ENCODE data around the gene CDK19. TPM values are rescaled to one million over a fixed set of nuclear protein-coding genes. Genes with fewer than 3 reads are reported as not detected.

The CDK19 gene
- total RNA-seq, 5 donors from 2014 or later (not counting 1 experiment from before 2014, with no cell fraction given): 11.4 to 16.1 (median 14.2) TPM

- Mint-ChIP-seq H3K36me3 (peaks cover 24% of the 10 kb centered on the region), H3K4me3 (no peak overlapping the region), H3K27ac (no peak overlapping the region), H3K27me3 (no peaks in the 10 kb centered on the region), H3K9me3 (no peaks in the 10 kb centered on the region), H3K4me1 (peaks cover 0 to 2% (median 0%) of the 10 kb centered on the region in 3 donors)
- Histone ChIP-seq H3K4me3 (ENCODE audit: control insufficient read depth in 1 of 2, extremely low read depth in 1 of 2, low read length in 1 of 2) (no peak overlapping the region), H3K4me1 (ENCODE audit: control insufficient read depth in 1 of 2, extremely low read depth in 1 of 2, insufficient read depth in 2 of 2, low read length in 2 of 2) (no peaks in the 10 kb centered on the region), H3K9me3 (no peaks in the 10 kb centered on the region), H3K36me3 (ENCODE audit: control insufficient read depth in 2 of 2, extremely low read depth in 1 of 2, insufficient read depth in 1 of 2, low read length in 1 of 2) (no peaks in the 10 kb centered on the region), H3K27ac (ENCODE audit: low read length) (no peak overlapping the region), H3K27me3 (replicated peaks in 1 of 2; ENCODE audit: control insufficient read depth in 2 of 2, extremely low read depth in 1 of 2, insufficient read depth in 2 of 2, low read length in 1 of 2) (no peaks in the 10 kb centered on the region)
- CTCF ChIA-PET: no interaction called here
- POLR2A ChIA-PET: no interaction called here
- DNase-seq: no peak
- ATAC-seq (replicated peaks in 1 of 4): no peak
- WGBS (ENCODE audit: insufficient coverage): no CpG with 5 or more reads among the region's 3 CpGs
Observed at GRCh38 chr6:110712238-110712637, 103.0 kb downstream of the CDK19 start.

GRCh38 chr6:110710115-110710514 is 105.2 kb downstream of the CDK19 start:
- POLR2A ChIA-PET: no interaction called here
- WGBS (ENCODE audit: insufficient coverage): no CpG with 5 or more reads among the region's 3 CpGs
- DNase-seq: no peak
- Mint-ChIP-seq H3K4me1 (peaks cover 0 to 2% (median 0%) of the 10 kb centered on the region in 3 donors), H3K9me3 (no peaks in the 10 kb centered on the region), H3K27ac (no peak overlapping the region), H3K36me3 (peaks cover 29% of the 10 kb centered on the region), H3K4me3 (no peak overlapping the region), H3K27me3 (no peaks in the 10 kb centered on the region)
- Histone ChIP-seq H3K9me3 (no peaks in the 10 kb centered on the region), H3K4me1 (ENCODE audit: control insufficient read depth in 1 of 2, extremely low read depth in 1 of 2, insufficient read depth in 2 of 2, low read length in 2 of 2) (no peaks in the 10 kb centered on the region), H3K27ac (ENCODE audit: low read length) (no peak overlapping the region), H3K4me3 (ENCODE audit: control insufficient read depth in 1 of 2, extremely low read depth in 1 of 2, low read length in 1 of 2) (no peak overlapping the region), H3K36me3 (ENCODE audit: control insufficient read depth in 2 of 2, extremely low read depth in 1 of 2, insufficient read depth in 1 of 2, low read length in 1 of 2) (no peaks in the 10 kb centered on the region), H3K27me3 (replicated peaks in 1 of 2; ENCODE audit: control insufficient read depth in 2 of 2, extremely low read depth in 1 of 2, insufficient read depth in 2 of 2, low read length in 1 of 2) (no peaks in the 10 kb centered on the region)
- CTCF ChIA-PET: interaction anchor here in 1 of 2 donors (0.5 kb wide), 1 partner anchor 1083 kb away, joined by 5 read pairs; no protein-coding TSS in a partner anchor
- ATAC-seq (replicated peaks in 1 of 4): no peak

GRCh38 chr6:110708295-110708950 is 106.8 kb downstream of the CDK19 start:
- H3K4me3 Mint-ChIP-seq: no peak overlapping the region
- H3K27ac ChIP-seq (ENCODE audit: low read length): no peak overlapping the region
- H3K4me1 Mint-ChIP-seq: peaks cover 0 to 2% (median 0%) of the 10 kb centered on the region in 3 donors
- POLR2A ChIA-PET: no interaction called here
- H3K27me3 ChIP-seq (replicated peaks in 1 of 2; ENCODE audit: control insufficient read depth in 2 of 2, extremely low read depth in 1 of 2, insufficient read depth in 2 of 2, low read length in 1 of 2): no peaks in the 10 kb centered on the region
- H3K9me3 Mint-ChIP-seq: no peaks in the 10 kb centered on the region
- ATAC-seq (replicated peaks in 1 of 4) (no peak), DNase-seq (no peak)
- H3K9me3 ChIP-seq: no peaks in the 10 kb centered on the region
- H3K36me3 Mint-ChIP-seq: peaks cover 30% of the 10 kb centered on the region
- H3K27me3 Mint-ChIP-seq: no peaks in the 10 kb centered on the region
- CTCF ChIA-PET: no interaction called here
- H3K36me3 ChIP-seq (ENCODE audit: control insufficient read depth in 2 of 2, extremely low read depth in 1 of 2, insufficient read depth in 1 of 2, low read length in 1 of 2): no peaks in the 10 kb centered on the region
- no peaks in the 10 kb centered on the region for H3K4me1 ChIP-seq (ENCODE audit: control insufficient read depth in 1 of 2, extremely low read depth in 1 of 2, insufficient read depth in 2 of 2, low read length in 2 of 2)
- H3K27ac Mint-ChIP-seq: no peak overlapping the region
- WGBS (ENCODE audit: insufficient coverage): no CpG with 5 or more reads among the region's 2 CpGs
- no peak overlapping the region for H3K4me3 ChIP-seq (ENCODE audit: control insufficient read depth in 1 of 2, extremely low read depth in 1 of 2, low read length in 1 of 2)

GRCh38 chr6:110705543-110705942 is 109.7 kb downstream of the CDK19 start:
- CTCF ChIA-PET: no interaction called here
- no CpG with 5 or more reads among the region's 5 CpGs for WGBS (ENCODE audit: insufficient coverage)
- H3K27me3 Mint-ChIP-seq: no peaks in the 10 kb centered on the region
- H3K27me3 ChIP-seq (replicated peaks in 1 of 2; ENCODE audit: control insufficient read depth in 2 of 2, extremely low read depth in 1 of 2, insufficient read depth in 2 of 2, low read length in 1 of 2): no peaks in the 10 kb centered on the region
- H3K4me1 Mint-ChIP-seq: peaks cover 0 to under 1% (median 0%) of the 10 kb centered on the region in 3 donors
- no peak overlapping the region for H3K4me3 ChIP-seq (ENCODE audit: control insufficient read depth in 1 of 2, extremely low read depth in 1 of 2, low read length in 1 of 2)
- no peaks in the 10 kb centered on the region for H3K4me1 ChIP-seq (ENCODE audit: control insufficient read depth in 1 of 2, extremely low read depth in 1 of 2, insufficient read depth in 2 of 2, low read length in 2 of 2)
- POLR2A ChIA-PET: no interaction called here
- H3K9me3 ChIP-seq: no peaks in the 10 kb centered on the region
- peaks cover 20% of the 10 kb centered on the region for H3K36me3 Mint-ChIP-seq
- H3K9me3 Mint-ChIP-seq: no peaks in the 10 kb centered on the region
- H3K4me3 Mint-ChIP-seq: no peak overlapping the region
- H3K27ac Mint-ChIP-seq: no peak overlapping the region
- H3K36me3 ChIP-seq (ENCODE audit: control insufficient read depth in 2 of 2, extremely low read depth in 1 of 2, insufficient read depth in 1 of 2, low read length in 1 of 2): no peaks in the 10 kb centered on the region
- ATAC-seq (replicated peaks in 1 of 4) (no peak), DNase-seq (no peak)
- no peak overlapping the region for H3K27ac ChIP-seq (ENCODE audit: low read length)

- CTCF ChIA-PET: no interaction called here
- Histone ChIP-seq H3K4me3 (ENCODE audit: control insufficient read depth in 1 of 2, extremely low read depth in 1 of 2, low read length in 1 of 2) (no peak overlapping the region), H3K36me3 (ENCODE audit: control insufficient read depth in 2 of 2, extremely low read depth in 1 of 2, insufficient read depth in 1 of 2, low read length in 1 of 2) (no peaks in the 10 kb centered on the region), H3K4me1 (ENCODE audit: control insufficient read depth in 1 of 2, extremely low read depth in 1 of 2, insufficient read depth in 2 of 2, low read length in 2 of 2) (no peaks in the 10 kb centered on the region), H3K9me3 (no peaks in the 10 kb centered on the region), H3K27me3 (replicated peaks in 1 of 2; ENCODE audit: control insufficient read depth in 2 of 2, extremely low read depth in 1 of 2, insufficient read depth in 2 of 2, low read length in 1 of 2) (no peaks in the 10 kb centered on the region), H3K27ac (ENCODE audit: low read length) (no peak overlapping the region)
- Mint-ChIP-seq H3K27me3 (no peaks in the 10 kb centered on the region), H3K4me3 (no peak overlapping the region), H3K36me3 (peaks cover 12% of the 10 kb centered on the region), H3K27ac (no peak overlapping the region), H3K9me3 (no peaks in the 10 kb centered on the region), H3K4me1 (no peaks in the 10 kb centered on the region)
- DNase-seq (no peak), ATAC-seq (replicated peaks in 1 of 4) (no peak)
- POLR2A ChIA-PET: no interaction called here
Observed at GRCh38 chr6:110703906-110704594, 111.2 kb downstream of the CDK19 start.

- Histone ChIP-seq H3K36me3 (ENCODE audit: control insufficient read depth in 2 of 2, extremely low read depth in 1 of 2, insufficient read depth in 1 of 2, low read length in 1 of 2) (no peaks in the 10 kb centered on the region), H3K27ac (ENCODE audit: low read length) (no peak overlapping the region), H3K27me3 (replicated peaks in 1 of 2; ENCODE audit: control insufficient read depth in 2 of 2, extremely low read depth in 1 of 2, insufficient read depth in 2 of 2, low read length in 1 of 2) (no peaks in the 10 kb centered on the region), H3K4me1 (ENCODE audit: control insufficient read depth in 1 of 2, extremely low read depth in 1 of 2, insufficient read depth in 2 of 2, low read length in 2 of 2) (no peaks in the 10 kb centered on the region), H3K9me3 (no peaks in the 10 kb centered on the region), H3K4me3 (ENCODE audit: control insufficient read depth in 1 of 2, extremely low read depth in 1 of 2, low read length in 1 of 2) (no peak overlapping the region)
- Mint-ChIP-seq H3K9me3 (no peaks in the 10 kb centered on the region), H3K27me3 (no peaks in the 10 kb centered on the region), H3K36me3 (peaks cover 11% of the 10 kb centered on the region), H3K4me3 (no peak overlapping the region), H3K27ac (no peak overlapping the region), H3K4me1 (no peaks in the 10 kb centered on the region)
- POLR2A ChIA-PET: no interaction called here
- DNase-seq (no peak), ATAC-seq (replicated peaks in 1 of 4) (no peak)
- WGBS (ENCODE audit: insufficient coverage): no CpG with 5 or more reads among the region's 2 CpGs
- CTCF ChIA-PET: no interaction called here
Observed at GRCh38 chr6:110703010-110703905, 112.0 kb downstream of the CDK19 start.

Measured in T-cell (primary cell).